Measurements from ENCODE around the gene ACP1.

The ACP1 gene

DNA sequence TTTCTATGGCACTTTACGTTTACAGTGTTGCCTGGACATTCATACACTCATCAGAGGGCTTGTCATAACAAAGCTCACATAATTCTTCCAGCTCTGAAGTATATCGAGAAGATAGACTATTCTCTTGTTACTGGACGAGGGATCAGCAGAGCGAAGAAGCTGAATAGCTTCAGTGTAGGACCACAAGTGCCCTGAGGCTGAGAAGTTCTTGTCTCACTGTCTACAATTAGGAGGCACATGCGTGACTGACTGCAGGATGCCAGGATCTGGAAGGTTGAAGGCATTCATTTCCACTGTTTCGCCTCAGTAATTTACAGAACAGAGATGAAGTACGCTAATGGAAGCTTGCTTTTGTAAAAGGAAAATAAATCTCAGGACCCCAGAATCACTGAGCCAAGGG is 10.5 kb upstream of the ACP1 start:
- no peak overlapping the region for H3K4me3 ChIP-seq (replicated peaks in 1 of 2; ENCODE audit: low read depth in 2 of 2, low read length in 2 of 2)
- TF ChIP-seq CTCF (IDR thresholded peaks at IDR 0.05; ENCODE audit: low read depth, low read length), result no peak
- no peak for DNase-seq (ENCODE audit: low read depth in 2 of 2)

DNA sequence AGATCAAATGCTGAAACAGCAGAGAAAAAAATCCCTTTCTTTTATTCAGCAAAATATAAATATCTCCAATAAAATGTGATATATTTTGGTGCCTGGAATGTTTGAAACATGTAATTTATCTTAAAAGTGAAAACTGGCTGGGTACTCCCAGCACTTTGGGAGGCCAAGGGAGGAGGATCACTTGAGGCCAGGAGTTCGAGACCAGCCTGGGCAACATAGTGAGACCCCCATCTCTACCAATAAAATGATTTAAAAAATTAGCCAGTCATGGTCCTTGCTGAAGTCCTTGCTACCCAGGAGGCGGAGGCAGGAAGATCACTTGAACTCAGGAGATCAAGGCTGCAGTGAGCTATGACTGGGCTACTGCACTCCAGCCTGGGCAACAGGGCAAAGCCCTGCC is 9.6 kb upstream of the ACP1 start:
- DNase-seq (ENCODE audit: low read depth in 2 of 2), result no peak
- H3K4me3 ChIP-seq (replicated peaks in 1 of 2; ENCODE audit: low read depth in 2 of 2, low read length in 2 of 2), result no peak overlapping the region
- TF ChIP-seq CTCF (IDR thresholded peaks at IDR 0.05; ENCODE audit: low read depth, low read length), result no peak

- no peak for TF ChIP-seq CTCF (IDR thresholded peaks at IDR 0.05; ENCODE audit: low read depth, low read length)
- H3K4me3 ChIP-seq (replicated peaks in 1 of 2; ENCODE audit: low read depth in 2 of 2, low read length in 2 of 2), result no peak overlapping the region
- no peak for DNase-seq (ENCODE audit: low read depth in 2 of 2)
Observed at GRCh38 chr2:256094-256493, 8.7 kb upstream of the ACP1 start.

GRCh38 chr2:257429-257828 is 7.3 kb upstream of the ACP1 start:
- DNase-seq (ENCODE audit: low read depth in 2 of 2), result no peak
- no peak overlapping the region for H3K4me3 ChIP-seq (replicated peaks in 1 of 2; ENCODE audit: low read depth in 2 of 2, low read length in 2 of 2)
- no peak for TF ChIP-seq CTCF (IDR thresholded peaks at IDR 0.05; ENCODE audit: low read depth, low read length)

DNA sequence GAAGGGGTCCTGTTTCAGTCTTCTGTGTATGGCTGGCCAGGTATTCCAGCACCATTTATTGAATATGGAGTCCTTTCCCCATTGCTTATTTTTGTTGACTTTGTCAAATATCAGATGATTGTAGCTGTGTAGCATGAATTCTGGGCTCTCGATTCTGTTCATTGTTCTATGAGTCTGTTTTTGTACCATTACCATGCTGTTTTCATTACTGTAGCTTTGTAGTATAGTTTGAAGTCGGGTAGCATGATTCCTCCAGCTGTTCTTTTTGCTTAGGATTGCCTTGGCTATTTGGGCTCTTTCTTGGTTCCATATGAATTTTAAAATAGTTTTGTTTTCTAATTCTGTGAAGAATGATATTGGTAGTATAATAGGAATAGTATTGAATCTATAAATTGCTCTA is 6.9 kb upstream of the ACP1 start:
- DNase-seq (ENCODE audit: low read depth in 2 of 2), result no peak
- no peak overlapping the region for H3K4me3 ChIP-seq (replicated peaks in 1 of 2; ENCODE audit: low read depth in 2 of 2, low read length in 2 of 2)
- TF ChIP-seq CTCF (IDR thresholded peaks at IDR 0.05; ENCODE audit: low read depth, low read length), result no peak

DNA sequence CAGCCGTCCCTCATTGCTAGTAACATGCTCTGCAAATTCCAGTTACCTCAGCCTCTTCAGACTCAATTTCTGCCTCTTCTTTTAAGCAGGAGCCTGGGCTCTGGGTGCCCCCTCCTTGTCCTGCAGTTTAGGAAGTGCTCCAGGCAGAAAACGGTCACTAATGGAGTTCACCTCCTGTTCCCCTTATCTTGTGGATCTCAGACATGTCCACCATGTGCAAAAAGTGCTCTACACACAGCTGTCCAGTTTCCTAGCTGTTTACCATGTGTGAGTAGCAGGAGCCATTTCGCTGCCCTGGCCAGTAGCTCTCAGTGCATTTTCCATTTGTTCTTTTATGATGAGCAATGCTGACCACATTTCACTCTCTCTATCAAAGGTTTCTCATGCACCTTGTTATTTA is 5.8 kb upstream of the ACP1 start:
- TF ChIP-seq CTCF (IDR thresholded peaks at IDR 0.05; ENCODE audit: low read depth, low read length), result no peak
- no peak for DNase-seq (ENCODE audit: low read depth in 2 of 2)
- no peak overlapping the region for H3K4me3 ChIP-seq (replicated peaks in 1 of 2; ENCODE audit: low read depth in 2 of 2, low read length in 2 of 2)

GRCh38 chr2:259789-260331 is 4.9 kb upstream of the ACP1 start:
- no peak for TF ChIP-seq CTCF (IDR thresholded peaks at IDR 0.05; ENCODE audit: low read depth, low read length)
- no peak overlapping the region for H3K4me3 ChIP-seq (replicated peaks in 1 of 2; ENCODE audit: low read depth in 2 of 2, low read length in 2 of 2)

More at GRCh38 chr2:259789-260331, 4.9 kb upstream of the ACP1 start:
- DNase-seq (ENCODE audit: low read depth in 2 of 2), result no peak
